GM19328 (cell line): Measurements from ENCODE around the gene CDR2.
"Not testable (repeated sequence)": the region's sequence is repeated elsewhere in the genome, so short reads cannot be mapped to it uniquely, and the experiment has no call there.

Source experiments
- ATAC-seq: cut with Tn5 transposase; IDR thresholded peaks from one replicate; pipeline ENCODE4 v1.9.1; 2021; ENCODE audit warnings: mild to moderate bottlenecking, moderate library complexity; ENCODE audit not compliant: unreplicated experiment

Gene CDR2

GRCh38 chr16:22353191-22353919 lies 21.1 kb downstream of the CDR2 start:
- ATAC-seq = no peak

GRCh38 chr16:22352723-22353122 lies 21.7 kb downstream of the CDR2 start:
- no peak for ATAC-seq

GRCh38 chr16:22352140-22352539 lies 22.3 kb downstream of the CDR2 start:
- ATAC-seq = no peak

GRCh38 chr16:22351017-22351416 lies 23.4 kb downstream of the CDR2 start:
- not testable (repeated sequence) for ATAC-seq

GRCh38 chr16:22348291-22348690 lies 26.1 kb downstream of the CDR2 start:
- ATAC-seq = no peak

- ATAC-seq = no peak
These were observed 27.2 kb downstream of the CDR2 start for GRCh38 chr16:22347100-22347820.

- no peak for ATAC-seq
These were observed 27.9 kb downstream of the CDR2 start for GRCh38 chr16:22346483-22346882.

- no peak for ATAC-seq
These were observed 32.3 kb downstream of the CDR2 start for GRCh38 chr16:22342082-22342481.

GRCh38 chr16:22340945-22341344 lies 33.5 kb downstream of the CDR2 start:
- no peak for ATAC-seq

GRCh38 chr16:22337849-22338635 lies 36.4 kb downstream of the CDR2 start:
- no peak for ATAC-seq

GRCh38 chr16:22337045-22337444 lies 37.4 kb downstream of the CDR2 start:
- ATAC-seq = no peak

- no peak for ATAC-seq
These were observed 37.8 kb downstream of the CDR2 start for GRCh38 chr16:22336581-22336980.

GRCh38 chr16:22335668-22336246 lies 38.7 kb downstream of the CDR2 start:
- ATAC-seq = no peak

GRCh38 chr16:22333457-22333994 lies 40.9 kb downstream of the CDR2 start:
- ATAC-seq = no peak

- ATAC-seq = no peak
These were observed 44.1 kb downstream of the CDR2 start for GRCh38 chr16:22330326-22330725.

GRCh38 chr16:22329199-22329695 lies 45.2 kb downstream of the CDR2 start:
- no peak for ATAC-seq

- ATAC-seq = no peak
These were observed 46.2 kb downstream of the CDR2 start for GRCh38 chr16:22328081-22328725.

GRCh38 chr16:22327446-22327775 lies 47.0 kb downstream of the CDR2 start:
- no peak for ATAC-seq

- no peak for ATAC-seq
These were observed 47.5 kb downstream of the CDR2 start for GRCh38 chr16:22326771-22327445.

- ATAC-seq = no peak
These were observed 48.1 kb downstream of the CDR2 start for GRCh38 chr16:22326369-22326652.
